ENCODE measurements around the gene AIM2. TPM values are rescaled to one million over a fixed set of nuclear protein-coding genes. Genes with fewer than 3 reads are reported as not detected.

The AIM2 gene
- total and polyA plus RNA-seq, 4 donors = 0.28 to 0.42 (median 0.31) TPM

- DNase-seq (ENCODE audit: low spot score) = no peak
- H3K9ac ChIP-seq (ENCODE audit: low read depth in 1 of 2, low read length in 2 of 2) = peak overlapping the region in 1 of 2 donors; percentile 16
- WGBS = 80% methylated on average over 12 of the region's 12 CpGs
Measured at GRCh38 chr1:159077120-159077961, 775 bp upstream of the AIM2 start.

GRCh38 chr1:159071970-159072582 is 4.5 kb downstream of the AIM2 start:
- DNase-seq (ENCODE audit: low spot score) = no peak
- Histone ChIP-seq H3K27ac (ENCODE audit: low read depth in 1 of 2, low read length in 2 of 2) (no peak overlapping the region), H3K4me1 (ENCODE audit: control insufficient read depth in 4 of 4, insufficient read depth in 4 of 4, low read length in 3 of 4) (no peaks in the 10 kb centered on the region), H3K27me3 (ENCODE audit: control insufficient read depth in 4 of 4, insufficient read depth in 4 of 4, low read length in 3 of 4) (no peaks in the 10 kb centered on the region), H3K4me3 (ENCODE audit: low read depth in 1 of 3, low read length in 3 of 3) (no peak overlapping the region), H3K9me3 (ENCODE audit: control insufficient read depth in 4 of 4, low read length in 3 of 4) (no peaks in the 10 kb centered on the region), H3K9ac (ENCODE audit: low read depth in 1 of 2, low read length in 2 of 2) (peak overlapping the region in 1 of 2 donors; percentile 31), H3K36me3 (ENCODE audit: control insufficient read depth in 4 of 4, insufficient read depth in 3 of 4, low read depth in 1 of 4, low read length in 3 of 4) (no peaks in the 10 kb centered on the region)
- TF ChIP-seq RAD21 (IDR thresholded peaks at IDR 0.05) (peak; percentile 86 to 87), TAF1 (conservative IDR thresholded peaks at IDR 0.05) (no peak)
- TF ChIP-seq, protein P1, sequence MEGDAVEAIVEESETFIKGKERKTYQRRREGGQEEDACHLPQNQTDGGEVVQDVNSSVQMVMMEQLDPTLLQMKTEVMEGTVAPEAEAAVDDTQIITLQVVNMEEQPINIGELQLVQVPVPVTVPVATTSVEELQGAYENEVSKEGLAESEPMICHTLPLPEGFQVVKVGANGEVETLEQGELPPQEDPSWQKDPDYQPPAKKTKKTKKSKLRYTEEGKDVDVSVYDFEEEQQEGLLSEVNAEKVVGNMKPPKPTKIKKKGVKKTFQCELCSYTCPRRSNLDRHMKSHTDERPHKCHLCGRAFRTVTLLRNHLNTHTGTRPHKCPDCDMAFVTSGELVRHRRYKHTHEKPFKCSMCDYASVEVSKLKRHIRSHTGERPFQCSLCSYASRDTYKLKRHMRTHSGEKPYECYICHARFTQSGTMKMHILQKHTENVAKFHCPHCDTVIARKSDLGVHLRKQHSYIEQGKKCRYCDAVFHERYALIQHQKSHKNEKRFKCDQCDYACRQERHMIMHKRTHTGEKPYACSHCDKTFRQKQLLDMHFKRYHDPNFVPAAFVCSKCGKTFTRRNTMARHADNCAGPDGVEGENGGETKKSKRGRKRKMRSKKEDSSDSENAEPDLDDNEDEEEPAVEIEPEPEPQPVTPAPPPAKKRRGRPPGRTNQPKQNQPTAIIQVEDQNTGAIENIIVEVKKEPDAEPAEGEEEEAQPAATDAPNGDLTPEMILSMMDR (IDR thresholded peaks at IDR 0.05; ENCODE audit: low read depth, low read length, missing input control) = peak; percentile 74

More at GRCh38 chr1:159077120-159077961, 775 bp upstream of the AIM2 start:
- TF ChIP-seq JUND (IDR thresholded peaks at IDR 0.05) (no peak), EGR1 (IDR thresholded peaks at IDR 0.05; ENCODE audit: low read depth in 2 of 2) (no peak), NR2F2 (IDR thresholded peaks at IDR 0.05) (no peak), REST (IDR thresholded peaks at IDR 0.05) (no peak), YY1 (IDR thresholded peaks at IDR 0.05) (peak; percentile 79)
- no peaks in the 10 kb centered on the region for H3K9me3 ChIP-seq (ENCODE audit: control insufficient read depth in 4 of 4, low read length in 3 of 4)
- peaks cover 0 to 3% (median 0%) of the 10 kb centered on the region in 4 donors for H3K4me1 ChIP-seq (ENCODE audit: control insufficient read depth in 4 of 4, insufficient read depth in 4 of 4, low read length in 3 of 4)
- peak overlapping the region; percentile 39 to 73 for H3K27ac ChIP-seq (ENCODE audit: low read depth in 1 of 2, low read length in 2 of 2)
- no peak overlapping the region for H3K4me3 ChIP-seq (ENCODE audit: low read depth in 1 of 3, low read length in 3 of 3)
- H3K27me3 ChIP-seq (ENCODE audit: control insufficient read depth in 4 of 4, insufficient read depth in 4 of 4, low read length in 3 of 4) = no peaks in the 10 kb centered on the region
- no peaks in the 10 kb centered on the region for H3K36me3 ChIP-seq (ENCODE audit: control insufficient read depth in 4 of 4, insufficient read depth in 3 of 4, low read depth in 1 of 4, low read length in 3 of 4)

GRCh38 chr1:159068886-159069285 is 7.7 kb downstream of the AIM2 start:
- H3K36me3 ChIP-seq (ENCODE audit: control insufficient read depth in 4 of 4, insufficient read depth in 3 of 4, low read depth in 1 of 4, low read length in 3 of 4) = no peaks in the 10 kb centered on the region
- no peaks in the 10 kb centered on the region for H3K27me3 ChIP-seq (ENCODE audit: control insufficient read depth in 4 of 4, insufficient read depth in 4 of 4, low read length in 3 of 4)
- 77% methylated on average over 2 of the region's 2 CpGs for WGBS
- TF ChIP-seq NR2F2 (IDR thresholded peaks at IDR 0.05) (no peak), MAX (IDR thresholded peaks at IDR 0.05) (no peak), HNF4G (IDR thresholded peaks at IDR 0.05) (no peak), FOXA2 (IDR thresholded peaks at IDR 0.05) (no peak), JUND (IDR thresholded peaks at IDR 0.05) (no peak), RXRA (IDR thresholded peaks at IDR 0.05) (no peak), RAD21 (IDR thresholded peaks at IDR 0.05) (no peak), SP1 (IDR thresholded peaks at IDR 0.05) (no peak), YY1 (IDR thresholded peaks at IDR 0.05) (no peak), TAF1 (conservative IDR thresholded peaks at IDR 0.05) (no peak), HNF4A (conservative IDR thresholded peaks at IDR 0.05) (no peak), EGR1 (IDR thresholded peaks at IDR 0.05; ENCODE audit: low read depth in 2 of 2) (no peak)
- TF ChIP-seq, protein P2, sequence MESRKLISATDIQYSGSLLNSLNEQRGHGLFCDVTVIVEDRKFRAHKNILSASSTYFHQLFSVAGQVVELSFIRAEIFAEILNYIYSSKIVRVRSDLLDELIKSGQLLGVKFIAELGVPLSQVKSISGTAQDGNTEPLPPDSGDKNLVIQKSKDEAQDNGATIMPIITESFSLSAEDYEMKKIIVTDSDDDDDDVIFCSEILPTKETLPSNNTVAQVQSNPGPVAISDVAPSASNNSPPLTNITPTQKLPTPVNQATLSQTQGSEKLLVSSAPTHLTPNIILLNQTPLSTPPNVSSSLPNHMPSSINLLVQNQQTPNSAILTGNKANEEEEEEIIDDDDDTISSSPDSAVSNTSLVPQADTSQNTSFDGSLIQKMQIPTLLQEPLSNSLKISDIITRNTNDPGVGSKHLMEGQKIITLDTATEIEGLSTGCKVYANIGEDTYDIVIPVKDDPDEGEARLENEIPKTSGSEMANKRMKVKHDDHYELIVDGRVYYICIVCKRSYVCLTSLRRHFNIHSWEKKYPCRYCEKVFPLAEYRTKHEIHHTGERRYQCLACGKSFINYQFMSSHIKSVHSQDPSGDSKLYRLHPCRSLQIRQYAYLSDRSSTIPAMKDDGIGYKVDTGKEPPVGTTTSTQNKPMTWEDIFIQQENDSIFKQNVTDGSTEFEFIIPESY (IDR thresholded peaks at IDR 0.05) = no peak
- TF ChIP-seq, protein P1 (IDR thresholded peaks at IDR 0.05; ENCODE audit: low read depth, low read length, missing input control) = no peak
- no peak overlapping the region for H3K4me3 ChIP-seq (ENCODE audit: low read depth in 1 of 3, low read length in 3 of 3)
- H3K4me1 ChIP-seq (ENCODE audit: control insufficient read depth in 4 of 4, insufficient read depth in 4 of 4, low read length in 3 of 4) = no peaks in the 10 kb centered on the region
- no peak overlapping the region for H3K9ac ChIP-seq (ENCODE audit: low read depth in 1 of 2, low read length in 2 of 2)
- H3K27ac ChIP-seq (ENCODE audit: low read depth in 1 of 2, low read length in 2 of 2) = no peak overlapping the region
- H3K9me3 ChIP-seq (ENCODE audit: control insufficient read depth in 4 of 4, low read length in 3 of 4) = no peaks in the 10 kb centered on the region
- DNase-seq (ENCODE audit: low spot score) = no peak

Data from liver (tissue), 9 donors.